OCI-LY3 (cell line): ENCODE data around the gene AKAP7.

Experiments
- H2AFZ ChIP-seq: fragments of 200-600, 300-600 bp; shearing (Covaris generic); 2 replicates; pipeline ENCODE4 v1.6.0; 2014; ENCODE audit warnings: antibody characterized with exemption, low read depth, low read length
- H3K27ac ChIP-seq: fragments of 200-600, 300-600 bp; sonication (generic); 2 replicates; pipeline ENCODE4 v1.5.1; 2014; ENCODE audit warnings: mild to moderate bottlenecking, low read length, moderate library complexity, mixed read lengths
- H3K27me3 ChIP-seq: fragments of 200-600, 300-600 bp; sonication (generic); 2 replicates; pipeline ENCODE4 v1.6.1; 2014; ENCODE audit warnings: low read depth, low read length, mixed read lengths
- H3K36me3 ChIP-seq: fragments of 200-600, 300-600 bp; sonication (generic); replicated peaks from 2 replicates; pipeline ENCODE3; 2014; ENCODE audit warnings: low read depth, low read length, mixed read lengths
- H3K4me1 ChIP-seq: fragments of 300-600, 200-600 bp; sonication (generic); 2 replicates; pipeline ENCODE4 v1.6.1; 2014; ENCODE audit warnings: low read length, mixed read lengths
- H3K4me2 ChIP-seq: fragments of 200-600, 300-600 bp; sonication (generic); 2 replicates; pipeline ENCODE4 v1.6.1; 2014; ENCODE audit warnings: low read length, mixed read lengths
- H3K4me3 ChIP-seq: fragments of 300-600, 200-600 bp; sonication (generic); 2 replicates; pipeline ENCODE4 v1.5.1; 2014; ENCODE audit warnings: antibody characterized with exemption, mild to moderate bottlenecking, low read length, moderate library complexity
- H3K79me2 ChIP-seq: fragments of 300-600, 200-600 bp; shearing (Covaris generic); 2 replicates; pipeline ENCODE4 v1.6.1; 2014; ENCODE audit warnings: mild to moderate bottlenecking, low read length, mixed read lengths
- H3K9ac ChIP-seq: fragments of 300-600, 200-600 bp; shearing (Covaris generic); 2 replicates; pipeline ENCODE4 v1.6.0; 2014; ENCODE audit warnings: mild to moderate bottlenecking, low read length, moderate library complexity
- H3K9me3 ChIP-seq: fragments of 200-600, 300-600 bp; shearing (Covaris generic); 2 replicates; pipeline ENCODE4 v1.6.1; 2014; ENCODE audit warnings: low read length, mixed read lengths; ENCODE audit not compliant: insufficient read depth
- H4K20me1 ChIP-seq: fragments of 200-600, 300-600 bp; sonication (generic); 2 replicates; pipeline ENCODE4 v1.6.1; 2016; ENCODE audit warnings: low read length, mixed read lengths; ENCODE audit not compliant: insufficient read depth
- EZH2phosphoT487 ChIP-seq: fragments of 200-600 bp; shearing (Covaris generic); IDR thresholded peaks from 2 replicates; pipeline ENCODE4 v1.6.1; 2018; ENCODE audit warnings: antibody characterized with exemption, mixed run types, low read depth
- TF ChIP-seq, protein P1 (sequence below): fragments of 200-600, 300-600 bp; sonication (generic); IDR thresholded peaks from 2 replicates; pipeline ENCODE4 v1.5.1; 2014; ENCODE audit warnings: antibody characterized with exemption, low read length, low read depth

Gene AKAP7

DNA sequence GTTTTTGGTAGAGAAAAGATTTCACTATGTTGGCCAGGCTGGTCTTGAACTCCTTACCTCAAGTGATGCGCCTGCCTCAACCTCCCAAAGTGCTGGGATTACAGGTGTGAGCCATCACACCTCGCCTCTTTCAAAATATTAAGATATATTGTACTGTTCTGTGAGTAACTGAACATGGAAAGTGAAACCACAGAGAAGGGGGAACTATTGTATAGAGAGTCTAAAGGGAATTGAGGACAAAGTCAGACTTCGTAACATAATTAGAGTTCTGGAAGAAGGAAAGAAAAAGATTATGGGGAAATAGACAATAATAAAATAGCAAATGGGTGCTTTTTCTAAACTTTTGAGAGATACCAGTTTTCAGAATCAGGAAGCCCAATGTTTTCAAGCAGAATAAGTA, 17.4 kb upstream of the AKAP7 start:
- H3K27me3 ChIP-seq, result no peaks in the 10 kb centered on the region
- no peak overlapping the region for H3K27ac ChIP-seq
- H2AFZ ChIP-seq, result no peak overlapping the region
- no peak overlapping the region for H3K4me2 ChIP-seq
- no peaks in the 10 kb centered on the region for H4K20me1 ChIP-seq
- H3K36me3 ChIP-seq, result no peaks in the 10 kb centered on the region
- TF ChIP-seq, protein P1, sequence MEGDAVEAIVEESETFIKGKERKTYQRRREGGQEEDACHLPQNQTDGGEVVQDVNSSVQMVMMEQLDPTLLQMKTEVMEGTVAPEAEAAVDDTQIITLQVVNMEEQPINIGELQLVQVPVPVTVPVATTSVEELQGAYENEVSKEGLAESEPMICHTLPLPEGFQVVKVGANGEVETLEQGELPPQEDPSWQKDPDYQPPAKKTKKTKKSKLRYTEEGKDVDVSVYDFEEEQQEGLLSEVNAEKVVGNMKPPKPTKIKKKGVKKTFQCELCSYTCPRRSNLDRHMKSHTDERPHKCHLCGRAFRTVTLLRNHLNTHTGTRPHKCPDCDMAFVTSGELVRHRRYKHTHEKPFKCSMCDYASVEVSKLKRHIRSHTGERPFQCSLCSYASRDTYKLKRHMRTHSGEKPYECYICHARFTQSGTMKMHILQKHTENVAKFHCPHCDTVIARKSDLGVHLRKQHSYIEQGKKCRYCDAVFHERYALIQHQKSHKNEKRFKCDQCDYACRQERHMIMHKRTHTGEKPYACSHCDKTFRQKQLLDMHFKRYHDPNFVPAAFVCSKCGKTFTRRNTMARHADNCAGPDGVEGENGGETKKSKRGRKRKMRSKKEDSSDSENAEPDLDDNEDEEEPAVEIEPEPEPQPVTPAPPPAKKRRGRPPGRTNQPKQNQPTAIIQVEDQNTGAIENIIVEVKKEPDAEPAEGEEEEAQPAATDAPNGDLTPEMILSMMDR, result no peak
- TF ChIP-seq EZH2phosphoT487, result no peak
- no peak overlapping the region for H3K4me3 ChIP-seq
- H3K9me3 ChIP-seq, result no peaks in the 10 kb centered on the region
- H3K4me1 ChIP-seq, result no peaks in the 10 kb centered on the region
- H3K9ac ChIP-seq, result no peak overlapping the region
- no peaks in the 10 kb centered on the region for H3K79me2 ChIP-seq

- H3K36me3 ChIP-seq, result no peaks in the 10 kb centered on the region
- no peak overlapping the region for H3K27ac ChIP-seq
- H2AFZ ChIP-seq, result no peak overlapping the region
- no peak for TF ChIP-seq EZH2phosphoT487
- no peaks in the 10 kb centered on the region for H3K9me3 ChIP-seq
- H4K20me1 ChIP-seq, result no peaks in the 10 kb centered on the region
- H3K4me1 ChIP-seq, result no peaks in the 10 kb centered on the region
- H3K4me3 ChIP-seq, result no peak overlapping the region
- no peak overlapping the region for H3K4me2 ChIP-seq
- no peak overlapping the region for H3K9ac ChIP-seq
- no peaks in the 10 kb centered on the region for H3K79me2 ChIP-seq
- no peaks in the 10 kb centered on the region for H3K27me3 ChIP-seq
Measured at GRCh38 chr6:131122007-131122406, 13.3 kb upstream of the AKAP7 start.

GRCh38 chr6:131122516-131122915, 12.8 kb upstream of the AKAP7 start:
- Histone ChIP-seq H3K4me3 (no peak overlapping the region), H2AFZ (no peak overlapping the region), H3K4me2 (no peak overlapping the region), H3K4me1 (no peaks in the 10 kb centered on the region), H3K9me3 (no peaks in the 10 kb centered on the region), H4K20me1 (no peaks in the 10 kb centered on the region), H3K9ac (no peak overlapping the region), H3K27ac (no peak overlapping the region), H3K27me3 (no peaks in the 10 kb centered on the region), H3K36me3 (no peaks in the 10 kb centered on the region), H3K79me2 (no peaks in the 10 kb centered on the region)
- no peak for TF ChIP-seq EZH2phosphoT487
- TF ChIP-seq, protein P1, result no peak

DNA sequence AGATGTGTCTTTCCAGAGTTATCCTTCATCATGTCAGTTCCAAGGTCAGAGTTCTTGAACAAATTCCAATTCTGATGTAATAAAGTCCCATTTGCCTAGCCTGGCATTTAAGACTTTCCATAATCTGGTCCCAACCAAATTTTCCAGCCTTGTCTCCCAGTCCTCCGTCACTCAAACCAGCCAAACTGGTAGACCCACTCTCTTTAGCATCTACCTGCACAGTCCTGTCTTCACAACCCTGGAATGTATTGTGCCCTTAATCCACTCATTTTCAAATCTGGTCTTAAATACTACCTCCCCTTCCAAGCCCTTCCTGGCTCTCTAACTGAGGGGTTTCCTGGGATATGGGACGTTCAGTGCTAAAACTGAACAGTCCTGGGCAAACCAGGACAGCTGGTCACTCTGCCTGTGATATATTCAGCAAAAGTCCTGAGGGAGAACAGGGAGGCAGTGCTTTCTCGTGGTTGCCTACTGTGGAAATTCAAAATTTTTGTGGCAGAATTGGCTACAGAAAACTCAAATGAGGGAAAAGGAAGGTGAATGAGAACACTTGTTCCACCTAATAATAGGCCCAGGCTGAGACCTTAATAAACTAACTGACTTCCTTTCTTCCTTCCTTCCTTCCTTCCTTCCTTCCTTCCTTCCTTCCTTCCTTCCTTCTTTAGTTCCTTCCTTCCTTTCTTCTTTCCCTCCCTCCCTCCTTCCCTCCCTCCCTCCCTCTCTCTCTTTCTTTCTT, 10.8 kb upstream of the AKAP7 start:
- no peaks in the 10 kb centered on the region for H3K79me2 ChIP-seq
- H2AFZ ChIP-seq, result no peak overlapping the region
- no peak overlapping the region for H3K27ac ChIP-seq
- H3K4me2 ChIP-seq, result no peak overlapping the region
- no peaks in the 10 kb centered on the region for H3K9me3 ChIP-seq
- H3K36me3 ChIP-seq, result no peaks in the 10 kb centered on the region
- H4K20me1 ChIP-seq, result no peaks in the 10 kb centered on the region
- TF ChIP-seq, protein P1, result no peak
- no peak for TF ChIP-seq EZH2phosphoT487
- H3K9ac ChIP-seq, result no peak overlapping the region
- H3K4me1 ChIP-seq, result no peaks in the 10 kb centered on the region
- H3K4me3 ChIP-seq, result no peak overlapping the region
- H3K27me3 ChIP-seq, result no peaks in the 10 kb centered on the region
